Stimulated activated CD4-positive, alpha-beta T cell treated with anti-CD3 and anti-CD28 coated beads, Interleukin-12 subunit alpha, Interleukin-12 subunit beta, amount 100 ng/mL, for 24 hours (primary cell): ENCODE results near the gene CD300H.
"Not testable (repeated sequence)": the region's sequence is repeated elsewhere in the genome, so short reads cannot be mapped to it uniquely, and the experiment has no call there.

Experiments
- DNase-seq, 2 experiments: peaks; one replicate each; pipeline ENCODE4 v3.0.0-alpha.2; 2020; ENCODE audit warnings: low read depth in 2 of 2

The CD300H gene

DNA sequence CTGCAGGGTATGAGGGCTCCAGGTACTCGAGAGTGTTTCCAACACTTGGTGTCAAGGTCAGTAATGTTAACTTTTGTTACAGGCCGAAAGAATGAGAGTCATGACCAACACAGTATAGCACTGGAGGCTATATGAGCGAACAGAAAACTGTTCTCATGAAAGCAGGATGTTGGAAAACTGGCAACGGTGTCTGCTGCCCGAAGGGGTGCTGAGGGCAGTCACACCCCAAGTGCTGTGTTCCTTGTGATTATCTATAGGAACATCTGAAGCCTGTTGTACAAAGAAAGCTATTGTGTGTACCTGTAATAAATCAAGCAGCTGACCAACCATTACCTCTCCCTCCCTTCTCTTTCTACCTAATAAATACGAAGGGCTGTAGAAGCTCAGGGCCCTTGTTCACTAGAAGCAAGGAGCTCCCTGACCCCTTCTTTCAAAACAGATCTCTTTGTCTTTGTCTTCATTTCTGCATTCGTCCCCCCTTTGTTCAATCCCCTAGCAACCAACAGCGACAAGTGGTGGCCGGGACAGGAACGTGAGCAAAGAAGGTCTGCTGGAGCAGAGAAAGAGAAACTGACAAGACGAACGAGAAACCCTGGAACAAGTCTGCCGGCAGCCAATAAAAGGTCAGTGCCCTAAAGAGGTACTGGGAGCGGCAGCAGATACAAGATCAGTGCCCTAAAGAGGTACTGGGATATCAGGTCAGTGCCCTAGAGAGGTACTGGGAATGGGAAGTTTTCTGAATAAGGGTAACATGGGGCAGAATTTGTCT lies 17.2 kb upstream of the CD300H start:
- DNase-seq = no peak

- DNase-seq = no peak
Measured at GRCh38 chr17:74582633-74583032, 15.3 kb upstream of the CD300H start.

DNA sequence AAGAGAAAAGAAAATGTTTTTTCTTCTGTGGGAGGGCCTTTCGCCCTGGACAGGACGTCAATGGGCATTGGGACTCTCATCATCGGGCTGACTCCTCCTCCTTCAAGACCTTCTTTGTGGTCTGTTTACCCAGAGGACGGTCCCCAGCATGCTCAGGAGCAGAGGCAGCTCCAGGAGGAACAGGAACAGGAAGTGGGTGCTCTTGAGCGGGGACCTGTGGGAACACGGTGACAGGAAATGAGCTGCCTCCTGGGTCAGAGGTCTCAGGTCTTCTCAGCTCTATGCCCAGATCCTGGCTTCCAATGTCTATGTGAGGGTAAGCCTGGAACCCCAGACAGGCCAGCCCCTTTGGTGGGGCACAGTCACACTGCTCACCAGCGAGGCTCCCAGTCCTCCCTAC lies 12.6 kb upstream of the CD300H start:
- DNase-seq = no peak

DNA sequence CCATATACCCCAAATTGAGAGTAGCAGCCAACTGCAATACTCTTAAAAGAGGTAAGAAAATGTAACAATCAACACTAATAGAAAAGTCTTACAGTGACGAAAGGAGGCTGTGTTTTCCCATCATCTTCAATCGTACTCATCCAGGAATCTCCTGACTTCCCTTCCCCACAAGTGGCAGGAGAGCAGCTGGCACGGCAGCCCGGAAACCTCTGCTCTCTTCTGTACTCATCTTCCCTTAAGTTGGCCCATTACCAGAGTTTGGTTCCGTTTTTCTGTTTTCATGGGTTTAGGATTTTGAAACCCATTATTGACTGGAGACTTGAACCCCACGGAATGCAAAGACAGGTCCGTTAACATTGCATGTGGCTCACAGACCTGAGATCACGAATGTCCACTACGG lies 11.7 kb upstream of the CD300H start:
- no peak for DNase-seq

- DNase-seq = no peak
Measured at GRCh38 chr17:74574489-74575142, 7.3 kb upstream of the CD300H start.

- DNase-seq = not testable (repeated sequence)
Measured at GRCh38 chr17:74573635-74574034, 6.3 kb upstream of the CD300H start.

DNA sequence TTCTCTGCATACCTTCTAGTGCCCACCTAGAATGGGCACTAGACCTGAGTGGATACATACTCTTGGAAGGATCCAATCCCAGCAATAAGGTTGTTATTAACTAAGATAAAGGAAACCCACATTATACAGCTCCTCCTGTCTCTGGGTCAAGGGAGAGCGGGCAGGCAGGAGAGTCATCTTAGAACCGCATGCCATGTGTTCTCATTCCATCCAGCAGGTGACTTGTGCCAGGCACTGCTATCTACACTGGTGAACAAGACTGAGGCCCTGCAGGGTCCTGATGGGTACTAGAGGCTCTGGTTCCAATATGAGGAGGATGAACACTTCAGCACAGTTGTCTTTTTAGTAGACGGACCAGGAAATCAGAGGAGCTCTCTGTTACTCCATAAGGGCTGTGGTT lies 5.9 kb upstream of the CD300H start:
- DNase-seq = no peak

GRCh38 chr17:74571621-74572270 lies 4.4 kb upstream of the CD300H start:
- DNase-seq = no peak

GRCh38 chr17:74569020-74570003 lies 2.0 kb upstream of the CD300H start:
- DNase-seq = peak in 1 of 2 experiments; percentile 15

GRCh38 chr17:74568106-74568873 lies 981 bp upstream of the CD300H start:
- DNase-seq = no peak

- DNase-seq = peak in 1 of 2 experiments; percentile 28
Measured at GRCh38 chr17:74566132-74566753, 1.1 kb downstream of the CD300H start.

DNA sequence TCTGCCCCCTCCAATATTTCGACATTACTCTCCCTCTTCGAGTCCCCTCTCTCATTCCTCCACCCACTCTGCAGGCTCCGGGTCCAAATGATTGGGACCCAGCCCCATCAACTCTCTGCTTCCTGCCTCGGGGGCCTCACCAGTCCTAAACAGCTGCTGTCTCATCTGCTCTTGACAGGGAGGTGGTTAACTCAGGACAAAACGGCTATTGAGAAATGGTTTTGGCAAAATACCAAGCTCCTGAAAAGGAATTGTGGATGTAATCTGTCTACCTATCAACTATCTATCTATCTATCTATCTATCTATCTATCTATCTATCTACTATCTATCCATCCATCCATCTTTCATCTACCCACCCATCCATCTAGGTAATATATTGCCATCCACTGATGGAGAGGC lies 2.2 kb downstream of the CD300H start:
- DNase-seq = no peak

- DNase-seq = no peak
Measured at GRCh38 chr17:74563358-74563757, 4.0 kb downstream of the CD300H start.

GRCh38 chr17:74561586-74561985 lies 5.7 kb downstream of the CD300H start:
- no peak for DNase-seq

- no peak for DNase-seq
Measured at GRCh38 chr17:74558882-74559519, 8.3 kb downstream of the CD300H start.

GRCh38 chr17:74558402-74558801 lies 8.9 kb downstream of the CD300H start:
- DNase-seq = not testable (repeated sequence)

DNA sequence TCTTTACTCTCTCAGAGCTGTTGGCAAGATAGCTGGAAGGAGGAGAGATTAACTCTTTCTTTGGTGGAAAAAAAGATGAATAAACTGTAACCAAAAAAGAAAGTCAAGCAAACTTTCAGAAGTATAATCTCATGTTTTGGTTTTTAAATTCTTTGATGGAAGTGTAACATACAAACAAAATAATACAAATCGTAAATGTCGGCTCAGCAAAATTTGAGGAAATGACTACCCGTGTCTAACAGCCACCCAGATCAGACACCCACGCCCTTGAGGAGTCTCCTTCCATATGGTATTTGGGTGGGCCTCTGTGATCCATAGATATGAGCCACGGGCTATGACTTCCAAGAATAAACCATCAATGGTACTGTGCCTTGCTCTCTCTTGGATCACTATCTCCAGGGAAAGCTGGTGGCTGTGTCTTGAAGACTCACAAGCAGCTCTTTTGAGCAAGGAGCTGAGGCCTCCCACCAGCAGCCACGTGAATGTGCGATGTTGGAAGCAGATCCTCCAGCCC lies 11.8 kb downstream of the CD300H start:
- no peak for DNase-seq

- no peak for DNase-seq
Measured at GRCh38 chr17:74554909-74555308, 12.4 kb downstream of the CD300H start.

GRCh38 chr17:74552037-74552436 lies 15.3 kb downstream of the CD300H start:
- no peak for DNase-seq

DNA sequence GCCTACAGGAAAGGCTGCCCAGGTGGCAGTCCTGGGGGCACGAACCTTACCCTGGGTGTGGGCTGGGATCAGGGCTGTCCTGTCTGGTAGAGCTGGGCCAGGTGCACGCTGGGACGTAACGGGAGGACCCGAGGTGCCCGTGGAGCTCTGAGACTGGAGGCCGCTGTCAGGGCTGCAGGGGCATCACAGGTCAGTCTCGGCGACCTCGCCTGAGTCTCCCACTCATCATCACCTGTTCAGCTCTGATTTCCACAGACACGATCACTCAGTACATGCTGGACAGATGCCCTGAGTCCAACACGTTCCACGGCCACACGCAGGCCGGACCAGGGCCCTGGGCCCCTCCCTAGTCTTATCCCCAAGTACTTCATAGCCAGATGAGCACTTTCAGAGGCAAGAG lies 16.7 kb downstream of the CD300H start:
- DNase-seq = no peak
